NAMALWA (cell line): ENCODE measurements around the gene MAEA.

Experiments used
- DNase-seq: peaks from one replicate; pipeline ENCODE4 v3.0.0-alpha.2; 2015; ENCODE audit warnings: low spot score

The MAEA gene

GRCh38 chr4:1300466-1301455, 11.1 kb downstream of the MAEA start:
- no peak for DNase-seq

- no peak for DNase-seq
Observed at GRCh38 chr4:1302159-1302558, 12.5 kb downstream of the MAEA start.

DNA sequence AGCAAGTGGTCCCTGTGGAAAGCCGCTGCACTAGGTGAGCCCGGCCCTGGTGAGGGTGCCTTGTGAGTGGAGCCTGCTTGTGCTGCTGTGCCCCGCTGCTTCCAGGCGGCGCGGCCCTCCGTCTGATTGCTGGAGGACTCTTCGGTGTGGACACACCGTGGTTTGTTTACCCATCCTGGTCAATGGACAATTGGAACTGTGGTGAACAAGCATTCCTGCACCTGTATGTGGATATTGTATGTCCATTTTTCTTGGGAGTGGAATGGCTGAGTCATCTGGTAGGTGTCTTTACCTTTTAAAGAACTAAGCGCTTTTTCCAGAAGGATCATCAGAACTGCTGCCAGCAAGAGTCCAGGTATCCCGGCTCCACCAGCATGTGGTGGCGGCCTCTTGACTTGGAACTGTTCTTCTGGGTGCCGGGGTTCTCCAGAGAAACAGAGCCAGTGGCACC, 15.6 kb downstream of the MAEA start:
- DNase-seq, result no peak

GRCh38 chr4:1305781-1306455, 16.2 kb downstream of the MAEA start:
- no peak for DNase-seq

GRCh38 chr4:1307951-1308735, 18.5 kb downstream of the MAEA start:
- DNase-seq, result no peak

DNA sequence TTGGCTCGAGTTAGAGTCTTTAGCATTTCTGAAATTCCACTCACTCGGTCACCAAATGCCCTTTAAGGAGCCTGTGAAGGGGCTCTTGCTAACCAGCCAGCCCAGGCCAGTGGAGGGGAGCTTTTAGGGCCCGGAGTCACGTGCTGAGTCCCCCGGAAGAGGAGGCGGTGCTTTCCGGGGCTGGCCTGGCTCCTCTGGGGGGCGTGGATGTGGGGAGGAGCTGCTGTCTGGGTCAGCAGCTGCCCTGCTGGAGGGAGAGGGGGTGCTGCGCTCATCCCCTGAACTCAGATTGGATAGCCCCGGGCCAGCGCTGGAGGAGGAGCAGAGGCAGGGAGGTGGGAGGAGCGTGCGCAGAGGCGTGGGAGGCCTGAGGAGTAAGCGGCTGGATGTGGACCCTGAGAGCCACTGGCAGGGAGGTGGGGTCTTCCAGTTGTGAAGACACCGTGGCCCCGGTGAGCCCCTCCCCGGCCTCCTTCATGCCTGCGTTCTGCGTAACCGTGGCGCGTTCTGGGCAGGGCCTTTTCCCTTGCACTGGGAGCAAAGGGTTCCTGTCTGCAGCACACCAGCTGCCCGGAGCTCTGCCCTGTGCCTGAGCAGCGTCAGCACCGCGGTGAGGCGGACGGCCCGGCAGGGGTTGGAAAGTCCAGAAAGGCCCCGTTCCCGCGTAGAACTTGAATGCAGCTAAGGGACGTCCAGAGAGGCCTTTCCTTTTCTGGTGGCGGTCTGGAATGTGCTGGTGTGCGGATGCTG, 19.7 kb downstream of the MAEA start:
- peak; percentile 46 for DNase-seq

DNA sequence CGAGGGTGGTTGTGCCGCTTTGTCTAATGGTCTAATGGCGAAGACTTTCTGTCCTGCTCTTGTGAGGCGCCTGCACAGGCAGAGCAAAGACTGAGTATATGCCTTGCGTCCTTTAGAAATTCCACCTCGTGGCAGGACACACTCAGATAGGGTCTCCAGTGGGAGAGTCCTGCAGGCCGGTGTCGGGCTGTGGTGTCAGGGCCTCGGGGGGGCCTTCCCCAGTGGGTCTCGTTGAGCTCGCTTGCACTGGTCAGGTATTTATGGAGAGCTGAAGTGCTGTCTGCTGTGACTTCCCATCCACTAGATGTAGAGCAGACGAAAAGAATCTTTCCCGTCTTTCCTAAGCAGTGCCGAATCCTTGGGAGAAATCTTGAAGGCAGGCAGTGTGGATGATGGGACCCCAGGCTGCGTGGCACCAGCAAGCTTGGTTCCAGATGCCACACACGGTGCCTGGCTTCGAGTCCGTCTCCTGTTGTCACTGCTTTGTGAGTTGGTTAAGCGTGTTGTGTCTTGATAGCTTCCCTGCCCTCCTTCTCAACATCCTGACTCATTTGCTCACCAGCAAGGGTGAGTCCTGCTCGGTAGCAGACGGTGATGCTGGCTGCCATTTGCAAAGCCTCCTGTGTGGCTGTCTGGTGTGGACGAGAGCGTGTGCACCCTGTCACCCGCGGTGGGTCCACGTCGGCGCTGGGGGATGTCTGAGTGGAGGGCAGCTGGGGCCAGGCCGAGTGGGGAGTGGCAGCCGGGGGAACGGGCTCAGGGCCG, 20.5 kb downstream of the MAEA start:
- DNase-seq, result no peak

GRCh38 chr4:1310796-1311631, 21.3 kb downstream of the MAEA start:
- no peak for DNase-seq

- no peak for DNase-seq
Observed at GRCh38 chr4:1312821-1313640, 23.3 kb downstream of the MAEA start.

DNA sequence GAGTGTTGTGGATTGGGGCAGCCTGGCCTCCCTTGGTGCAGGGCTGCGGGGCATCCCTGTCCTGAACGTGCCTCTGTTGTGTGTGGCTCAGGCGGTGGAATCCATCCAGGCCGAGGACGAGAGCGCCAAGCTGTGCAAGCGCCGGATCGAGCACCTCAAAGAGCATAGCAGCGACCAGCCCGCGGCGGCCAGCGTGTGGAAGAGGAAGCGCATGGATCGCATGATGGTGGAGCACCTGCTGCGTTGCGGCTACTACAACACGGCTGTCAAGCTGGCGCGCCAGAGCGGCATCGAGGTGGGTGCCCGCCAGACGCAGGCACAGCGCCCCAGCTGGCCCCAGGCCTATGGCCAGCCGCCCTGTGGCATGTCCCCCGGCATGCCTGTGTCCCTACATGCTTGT, 25.6 kb downstream of the MAEA start:
- DNase-seq, result no peak

DNA sequence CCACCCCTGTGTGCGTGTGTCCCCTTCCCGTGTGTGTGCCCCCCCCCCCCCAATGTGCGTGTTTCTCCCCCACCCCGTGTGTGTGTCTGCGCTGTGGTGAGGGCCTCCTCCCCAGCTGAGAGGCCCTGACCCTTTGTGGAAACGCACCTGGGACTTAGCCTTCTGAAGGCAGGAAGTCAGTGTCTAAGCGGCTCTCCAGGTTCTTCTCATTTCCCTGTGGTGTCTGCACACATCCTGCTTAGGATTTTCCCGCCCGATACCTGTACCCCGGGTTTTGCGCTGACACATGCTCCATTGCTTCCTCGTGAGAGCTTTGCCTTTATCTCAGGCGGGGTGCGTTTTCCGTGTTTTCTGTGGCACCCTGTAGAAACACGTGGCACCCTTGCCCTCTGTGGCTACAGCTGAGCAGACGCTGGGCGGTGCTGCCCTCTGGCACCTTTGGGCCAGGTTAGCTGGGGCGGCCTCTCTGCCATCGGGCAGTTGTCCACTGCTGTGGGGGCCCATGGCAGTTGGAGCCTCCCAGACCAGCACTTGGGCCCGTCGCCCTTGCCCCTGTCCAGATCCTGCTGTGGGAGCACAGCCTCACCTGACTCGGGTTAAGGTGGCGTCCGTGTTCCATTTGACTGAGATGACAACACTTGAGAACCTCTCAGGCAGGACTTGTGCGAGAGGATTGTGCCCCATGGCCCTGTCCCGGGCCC, 26.3 kb downstream of the MAEA start:
- DNase-seq, result no peak

GRCh38 chr4:1316537-1317168, 27.0 kb downstream of the MAEA start:
- DNase-seq, result no peak

DNA sequence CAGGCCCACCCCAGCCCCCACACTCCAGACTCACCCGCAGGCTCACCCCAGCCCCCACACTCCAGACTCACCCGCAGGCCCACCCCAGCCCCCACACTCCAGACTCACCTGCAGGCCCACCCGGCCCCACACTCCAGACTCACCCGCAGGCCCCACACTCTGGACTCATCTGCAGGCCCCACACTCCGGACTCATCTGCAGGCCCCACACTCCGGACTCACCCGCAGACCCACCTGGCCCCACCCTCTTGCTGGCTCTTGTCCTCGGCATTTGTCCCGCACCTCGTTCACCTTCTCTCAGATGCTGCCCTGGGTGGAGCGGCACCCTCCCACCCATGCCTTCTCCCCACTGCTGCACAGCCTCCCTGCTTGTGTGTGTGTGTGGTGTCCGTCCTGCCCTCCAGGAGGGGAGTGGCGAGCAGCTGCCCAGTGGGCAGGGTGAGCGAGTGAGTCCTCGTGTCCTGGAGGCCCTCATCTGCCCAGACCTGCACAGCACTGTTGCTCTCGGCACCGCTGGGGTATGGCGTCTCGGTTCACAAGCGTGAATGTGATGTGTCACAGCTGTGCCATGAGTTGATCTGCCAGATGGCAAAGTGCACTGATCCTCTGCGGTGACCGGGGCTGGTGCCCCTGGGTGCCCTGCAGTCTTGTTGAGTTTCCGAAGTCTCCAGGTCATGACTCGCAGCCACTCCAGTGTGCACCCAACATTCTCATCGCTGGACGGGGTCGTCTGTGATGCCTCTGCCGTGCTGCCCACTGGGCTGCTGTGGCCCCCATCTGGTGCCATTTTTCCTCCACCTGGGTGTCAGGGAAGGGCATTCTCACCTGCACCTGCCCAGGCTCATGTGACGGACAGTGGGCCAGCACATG, 27.7 kb downstream of the MAEA start:
- no peak for DNase-seq

DNA sequence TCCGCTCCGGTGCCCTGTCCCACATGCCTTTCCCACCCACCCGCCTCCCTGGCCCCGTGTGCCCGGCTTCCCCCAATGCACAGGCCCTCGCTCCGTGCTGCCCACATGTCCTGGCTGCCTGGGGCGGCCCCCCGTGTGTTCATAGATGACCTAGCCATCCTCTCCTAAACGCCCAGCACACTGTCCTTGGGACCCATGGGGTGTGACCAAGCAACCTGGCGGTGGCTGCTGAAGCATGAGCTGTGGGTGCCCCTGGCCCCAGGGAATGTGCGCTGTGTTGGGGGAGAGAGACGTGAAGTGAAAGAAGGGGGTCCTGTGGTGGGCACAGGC, 28.3 kb downstream of the MAEA start:
- DNase-seq, result no peak

- DNase-seq, result no peak
Observed at GRCh38 chr4:1318488-1319213, 29.0 kb downstream of the MAEA start.

DNA sequence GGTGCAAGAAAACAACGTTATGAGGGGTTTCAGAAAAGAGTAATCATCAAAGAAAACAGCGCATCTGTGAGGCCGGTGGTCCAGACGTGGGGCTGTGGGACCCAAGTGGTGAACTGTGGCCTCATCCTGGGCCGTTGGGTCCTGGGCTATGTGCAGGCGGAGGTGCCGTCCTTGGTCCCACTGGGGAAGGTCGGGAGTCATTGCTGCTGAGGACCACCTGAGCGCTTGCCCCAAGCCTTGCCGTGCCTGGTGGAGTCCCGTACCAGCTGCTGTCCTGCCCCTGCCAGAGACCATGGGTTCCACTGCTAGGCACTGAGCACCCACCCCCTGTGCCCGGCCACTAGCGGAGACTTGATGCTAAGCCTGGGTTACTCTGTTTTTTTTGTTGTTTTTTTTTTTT, 31.8 kb downstream of the MAEA start:
- DNase-seq, result no peak
